Effector CD8-positive, alpha-beta T cell (primary cell): ENCODE measurements around the gene COPS2.
"Not testable (repeated sequence)": the region's sequence is repeated elsewhere in the genome, so short reads cannot be mapped to it uniquely, and the experiment has no call there.

ENCODE experiments used
- DNase-seq: peaks from one replicate; lab custom pipeline; 2025; lab: John Stamatoyannopoulos, UW

The COPS2 gene

DNA sequence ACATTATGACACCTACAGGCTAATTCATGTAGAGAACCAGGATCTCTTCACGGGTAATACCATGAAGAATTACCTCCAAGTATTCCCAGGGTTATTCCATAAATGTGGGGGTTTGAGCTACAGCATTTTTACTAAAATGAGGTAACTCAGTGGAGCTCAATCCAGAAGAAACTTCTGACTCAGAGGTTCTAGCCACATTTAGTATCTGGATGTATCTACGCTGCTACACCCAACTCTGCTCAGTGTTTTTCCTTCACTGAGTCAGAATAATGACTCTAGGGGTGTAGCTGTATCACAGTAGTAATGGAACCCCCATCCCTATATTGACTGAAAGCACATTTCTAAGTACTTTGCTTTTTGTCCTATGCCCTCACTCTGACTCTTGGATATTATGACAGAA is 52.4 kb downstream of the COPS2 start:
- no peak for DNase-seq

DNA sequence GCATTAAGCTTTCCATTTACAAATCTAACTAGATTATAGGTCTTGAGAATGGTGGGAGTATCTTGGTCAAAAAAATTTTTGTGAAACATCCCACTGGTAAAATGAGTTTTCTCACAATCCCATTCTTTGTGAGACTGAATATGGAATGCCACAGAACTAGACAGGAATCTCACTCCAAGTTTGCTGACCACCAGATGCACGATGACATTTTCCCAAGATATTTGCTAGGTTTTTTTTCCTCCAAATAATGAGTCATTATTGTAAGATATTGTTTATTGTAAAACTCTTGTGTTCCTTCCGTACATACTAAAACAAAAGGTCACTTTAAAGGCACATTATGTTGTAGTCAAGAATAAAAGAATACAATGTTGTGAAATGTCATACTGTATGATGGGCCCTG is 53.9 kb downstream of the COPS2 start:
- no peak for DNase-seq

DNA sequence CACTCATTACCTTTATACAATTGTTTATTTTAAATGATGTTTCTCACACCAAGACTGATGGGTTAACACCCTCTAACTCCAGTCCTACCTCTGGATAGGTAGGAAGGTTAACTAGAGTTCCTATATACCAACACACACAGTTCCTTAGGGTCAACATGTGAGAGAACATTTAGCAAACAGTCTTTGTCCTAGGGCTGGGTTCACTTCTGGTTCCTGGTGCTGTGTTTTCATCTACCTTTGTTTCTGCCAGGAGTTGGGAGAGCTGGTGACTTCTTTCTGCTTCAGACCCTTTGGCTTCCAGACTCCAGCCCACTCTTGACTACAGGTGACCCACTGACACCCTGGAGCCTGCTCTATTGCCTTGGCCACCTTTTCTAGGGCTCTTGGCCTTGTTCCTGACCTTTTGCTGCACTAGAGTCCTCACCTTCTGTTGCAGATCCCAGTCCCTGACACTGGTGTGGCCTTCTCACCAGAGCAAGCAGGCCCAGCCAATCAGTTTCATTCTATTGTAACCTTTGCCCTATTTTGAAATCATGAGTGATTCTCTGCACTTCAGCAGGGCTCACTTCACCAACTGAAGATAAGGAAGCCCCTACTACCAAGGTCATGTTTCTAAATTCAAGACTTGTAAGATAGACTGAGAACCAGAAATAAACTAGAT is 59.2 kb downstream of the COPS2 start:
- no peak for DNase-seq

DNA sequence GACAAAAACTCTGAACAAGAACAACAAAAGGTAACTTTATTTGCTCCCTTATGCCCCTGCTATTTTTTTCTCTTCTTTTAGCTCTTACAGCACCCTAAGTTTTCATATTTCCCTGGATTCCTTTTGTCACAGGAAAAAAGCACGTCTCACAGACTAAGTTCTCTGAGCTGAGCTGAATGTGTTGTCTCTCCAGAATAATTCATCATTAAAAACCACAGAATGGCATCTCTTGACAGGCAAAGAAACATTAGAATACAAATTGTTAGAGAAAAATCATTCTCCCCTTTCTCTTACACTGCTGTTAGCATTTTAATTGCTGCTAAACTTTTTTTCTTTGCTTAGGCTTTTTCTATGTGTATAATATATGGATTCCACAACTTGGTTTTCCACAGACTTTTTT is 60.5 kb downstream of the COPS2 start:
- no peak for DNase-seq

DNA sequence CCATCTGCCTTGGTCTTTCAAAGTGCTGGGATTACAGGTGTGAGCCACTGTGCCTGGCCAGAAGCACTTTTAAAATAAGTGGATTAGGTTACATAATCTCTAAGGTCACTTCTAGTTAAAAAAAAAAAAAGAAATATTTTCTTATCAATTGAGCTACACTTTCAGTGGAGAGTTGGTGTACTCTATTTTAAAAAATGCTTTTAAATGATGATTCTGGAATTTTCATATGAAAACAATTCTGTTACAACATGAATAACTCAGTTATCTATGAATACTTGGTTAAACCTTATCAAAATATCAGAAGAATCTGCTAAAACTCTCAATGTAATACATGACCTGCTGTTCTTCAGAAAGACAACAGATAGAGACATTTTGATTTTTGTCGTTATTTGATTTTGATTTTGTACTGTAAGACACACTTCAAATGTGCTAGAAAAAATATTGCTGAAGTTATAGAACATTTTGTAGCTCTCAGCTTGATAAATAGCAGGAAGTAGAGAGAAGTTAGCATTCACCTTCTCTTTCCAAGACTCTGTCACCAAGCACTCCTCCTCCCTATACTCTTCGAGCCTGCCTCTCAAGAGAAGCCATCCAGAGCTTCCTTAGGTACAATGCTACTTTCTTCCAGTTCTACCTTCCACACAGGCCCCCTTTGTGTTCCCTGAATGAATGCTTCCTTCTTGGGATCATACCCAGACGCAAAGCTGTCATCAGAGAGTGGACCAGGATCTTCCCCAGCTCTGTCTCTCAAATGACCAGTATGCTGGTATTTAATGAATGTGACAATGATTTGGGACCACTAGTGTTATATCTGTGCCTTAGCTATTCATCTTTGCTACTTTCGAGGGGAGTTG is 61.9 kb downstream of the COPS2 start:
- no peak for DNase-seq

DNA sequence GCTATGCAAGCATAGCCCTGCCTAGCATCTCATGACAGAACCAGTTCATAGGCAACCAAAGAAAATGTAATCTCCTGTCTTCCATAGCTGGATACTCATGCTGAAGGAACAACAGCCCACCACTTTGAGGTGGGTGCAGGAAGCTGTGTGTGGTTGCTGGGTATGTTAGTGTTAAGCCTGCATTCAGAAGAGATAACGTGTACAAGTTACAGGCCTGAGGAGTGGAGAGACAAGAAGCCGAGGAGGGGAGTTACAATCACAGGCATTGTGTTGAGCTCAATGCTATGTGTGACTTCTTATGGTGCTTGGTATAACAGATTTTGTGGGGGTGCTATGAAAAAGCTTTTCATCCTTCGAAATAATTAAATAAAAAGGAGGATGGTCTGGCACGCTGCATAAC is 66.4 kb downstream of the COPS2 start:
- no peak for DNase-seq

DNA sequence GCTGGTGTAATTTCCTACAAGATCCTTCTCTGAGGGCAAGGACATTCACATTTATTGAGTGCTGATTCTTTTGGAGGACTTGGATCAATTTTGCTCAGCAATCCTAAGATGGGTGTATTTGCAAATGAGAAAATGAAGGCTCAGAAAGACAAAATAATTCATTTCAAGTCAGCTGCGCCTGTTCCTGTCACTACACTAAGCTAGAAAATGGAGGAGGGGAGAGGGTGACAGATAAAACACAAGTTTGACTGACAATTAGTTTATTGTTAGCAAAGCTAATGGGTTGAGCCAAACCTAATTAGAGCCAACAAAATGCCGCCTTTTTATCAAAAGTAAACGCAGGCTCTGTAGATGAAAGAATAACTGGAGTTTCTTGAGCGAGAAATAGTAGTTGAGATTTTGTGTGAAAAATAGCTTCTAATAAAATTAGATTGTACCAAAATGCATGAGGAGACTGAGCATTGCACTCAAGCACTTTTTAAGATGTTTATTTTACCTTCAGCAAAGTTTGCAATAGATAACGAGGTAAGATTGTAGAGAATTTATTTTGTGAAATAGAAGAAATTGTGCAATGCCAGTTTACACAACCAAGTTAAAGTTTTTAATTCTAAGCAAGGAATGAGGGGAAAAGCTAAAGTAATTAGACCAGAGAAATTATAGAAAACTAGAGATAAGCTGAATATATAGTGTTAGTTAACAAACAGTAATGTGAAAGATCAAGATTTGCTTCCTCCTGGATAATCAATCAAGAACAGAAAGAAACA is 69.5 kb downstream of the COPS2 start:
- DNase-seq, result no peak

DNA sequence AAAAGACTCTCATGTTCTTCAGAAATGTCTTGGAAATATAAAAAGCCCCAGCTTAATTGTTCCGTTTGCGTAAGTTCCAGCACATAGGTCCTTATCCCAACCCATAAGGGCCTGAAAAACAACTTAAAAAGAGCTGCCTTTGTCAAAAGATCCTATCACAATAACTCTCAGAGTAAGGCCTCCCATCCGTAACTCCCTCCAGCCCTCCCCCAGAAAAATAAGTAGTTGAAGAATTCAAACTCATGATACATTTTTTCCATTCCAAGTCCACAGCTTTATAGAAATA is 71.2 kb downstream of the COPS2 start:
- no peak for DNase-seq

DNA sequence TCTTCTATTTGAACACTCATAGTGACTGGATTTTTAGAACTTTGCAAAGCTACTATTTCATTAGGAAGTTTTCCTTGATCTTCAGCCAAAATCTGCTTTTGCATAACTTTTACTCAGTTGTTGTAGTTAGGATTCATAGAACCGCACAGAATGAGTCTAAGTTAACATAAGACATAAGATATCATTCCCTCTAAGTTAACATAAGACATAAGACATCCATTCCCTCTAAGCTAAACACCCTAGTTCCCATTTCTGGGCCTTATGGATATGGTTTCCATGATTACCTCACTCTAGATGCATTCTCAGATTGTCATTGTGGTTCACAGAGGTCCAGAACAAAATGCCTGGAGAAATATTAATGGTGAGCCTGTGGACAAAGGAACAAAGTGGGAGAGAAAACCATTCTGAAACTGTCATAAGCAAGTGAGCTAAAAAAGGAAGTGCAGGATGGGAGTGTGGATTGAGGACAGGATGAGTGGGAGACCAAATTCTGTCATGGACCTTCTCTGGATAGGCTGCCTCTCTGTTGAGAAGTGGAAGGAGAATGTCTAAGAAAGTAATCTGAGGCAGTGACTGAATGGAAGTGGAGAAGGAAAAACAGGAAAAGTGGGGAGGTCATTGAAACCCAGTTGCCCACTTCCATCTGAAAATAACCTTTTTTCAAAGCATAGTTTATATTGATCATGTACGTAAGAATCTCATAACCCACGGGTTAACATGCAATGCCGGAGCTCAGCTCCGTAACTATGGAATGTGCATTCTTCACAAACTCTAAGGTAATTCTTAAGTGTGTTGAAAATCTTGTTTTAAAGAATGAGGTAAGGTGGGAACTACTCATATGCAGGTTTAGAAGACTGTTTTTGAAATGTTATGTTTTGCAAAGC is 71.8 kb downstream of the COPS2 start:
- no peak for DNase-seq

DNA sequence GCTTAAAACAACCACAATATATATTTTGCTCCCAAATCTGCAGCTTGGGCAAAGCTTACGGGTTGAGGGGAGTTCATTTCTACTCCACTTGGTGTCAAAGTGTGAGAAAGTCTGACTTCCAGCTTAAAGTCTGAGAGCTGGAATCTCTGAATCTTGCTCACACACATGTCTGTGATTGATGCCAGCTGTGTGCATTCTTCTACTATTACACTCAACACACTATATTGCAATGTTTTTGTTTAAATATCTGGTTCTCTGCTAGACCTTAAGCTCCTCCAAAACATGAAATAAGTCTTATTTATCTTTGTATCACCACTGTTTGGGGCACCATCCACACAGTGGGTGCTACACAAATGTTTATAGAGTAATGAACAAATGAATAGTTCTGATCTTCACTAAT is 72.4 kb downstream of the COPS2 start:
- DNase-seq, result no peak

DNA sequence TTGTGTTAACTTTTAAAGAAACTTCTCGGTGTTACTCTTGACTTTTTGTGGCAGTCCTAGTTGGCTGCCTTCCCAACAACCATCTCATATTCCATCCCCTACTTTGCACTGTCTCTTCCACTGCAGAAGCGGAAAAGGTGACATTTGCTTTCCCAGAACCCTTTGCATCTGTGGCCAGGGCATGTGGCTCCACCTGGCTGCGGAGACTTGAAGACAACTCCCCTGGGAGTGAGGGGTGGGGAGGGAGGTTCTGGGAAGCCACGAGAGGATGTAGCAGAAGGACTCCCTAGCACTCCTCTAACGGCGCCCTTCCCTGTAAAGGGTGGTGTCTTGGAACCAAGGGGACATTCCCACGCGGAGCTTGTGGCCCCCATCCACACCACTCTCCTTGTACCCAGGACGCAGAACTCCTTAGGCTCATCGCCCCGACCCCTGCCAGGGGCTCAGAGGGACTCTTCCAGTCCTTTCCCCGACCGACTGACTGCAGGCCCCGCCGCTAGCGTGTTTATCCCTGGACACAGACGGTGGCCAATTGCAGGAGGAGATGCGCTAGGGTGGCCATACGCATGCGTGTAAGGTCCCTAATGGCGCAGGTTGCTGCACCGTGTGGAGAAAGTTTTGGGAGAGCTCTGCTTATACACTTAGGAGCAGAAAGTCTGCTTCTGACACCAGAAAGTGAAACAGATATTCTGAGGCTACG is 75.9 kb downstream of the COPS2 start:
- DNase-seq, result no peak

DNA sequence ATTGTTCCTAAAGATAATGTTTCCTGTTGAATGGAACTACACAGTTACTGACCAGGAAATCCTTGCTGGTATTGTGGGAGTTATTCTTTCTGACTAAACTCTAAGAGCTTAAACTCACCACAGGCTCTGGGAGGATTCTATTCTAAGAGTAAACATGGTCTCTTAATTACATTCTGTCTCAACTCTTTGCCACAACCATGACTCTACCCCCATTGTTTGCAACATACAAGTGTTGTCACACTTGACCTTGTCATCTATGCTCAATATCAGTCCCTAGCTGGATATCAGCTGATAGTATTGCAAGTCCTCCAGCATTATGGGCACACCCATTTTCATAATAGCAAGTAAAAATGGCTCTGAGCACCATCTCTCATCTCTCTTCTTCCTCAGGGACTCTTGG is 79.5 kb downstream of the COPS2 start:
- no peak for DNase-seq

DNA sequence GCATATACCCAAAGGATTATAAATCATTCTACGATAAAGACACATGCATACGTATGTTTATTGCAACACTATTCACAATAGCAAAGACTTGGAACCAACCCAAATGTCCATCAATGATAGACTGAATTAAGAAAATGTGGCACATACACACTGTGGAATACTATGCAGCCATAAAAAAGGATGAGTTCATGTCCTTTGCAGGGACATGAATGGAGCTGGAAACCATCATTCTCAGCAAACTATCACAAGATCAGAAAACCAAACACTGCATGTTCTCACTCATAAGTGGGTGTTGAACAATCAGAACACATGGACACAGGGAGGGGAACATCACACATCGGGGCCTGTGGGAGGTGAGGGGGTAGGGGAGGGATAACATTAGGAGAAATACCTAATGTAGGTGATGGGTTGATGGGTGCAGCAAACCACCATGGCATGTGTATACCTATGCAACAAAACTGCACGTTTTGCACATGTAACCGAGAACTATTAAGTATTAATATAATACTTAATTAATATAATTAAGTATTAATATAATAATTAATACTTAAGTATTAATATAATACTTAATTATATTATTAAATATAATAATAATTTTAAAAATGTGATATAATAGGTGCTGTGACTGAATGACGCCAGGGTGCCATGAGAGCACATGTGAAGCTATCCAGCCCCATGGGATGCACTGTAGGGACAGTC is 80.7 kb downstream of the COPS2 start:
- not testable (repeated sequence) for DNase-seq
